Chondrocyte (in vitro differentiated cells): ENCODE measurements around the gene ALDH5A1. TPM values are rescaled to one million over a fixed set of nuclear protein-coding genes. Genes with fewer than 3 reads are reported as not detected.
A peak's percentile ranks its signal among the peaks of the same experiment; 100 is the strongest.

ENCODE experiments used
- DNase-seq: peaks from one replicate; pipeline ENCODE4 v3.0.0; 2021; ENCODE audit warnings: mixed read lengths, low spot score
- H3K27ac Mint-ChIP-seq: one replicate; pipeline ENCODE4 v1.8.0; 2021; ENCODE audit warnings: mild to moderate bottlenecking, moderate library complexity, mixed read lengths; ENCODE audit not compliant: unreplicated experiment
- H3K27me3 Mint-ChIP-seq: 2 replicates; pipeline ENCODE4 v1.8.0; 2021; ENCODE audit warnings: low read depth, mixed read lengths
- H3K36me3 Mint-ChIP-seq: 2 replicates; pipeline ENCODE4 v1.8.0; 2021; ENCODE audit warnings: low read depth, mixed read lengths
- H3K4me1 Mint-ChIP-seq: 2 replicates; pipeline ENCODE4 v1.8.0; 2021; ENCODE audit warnings: low read depth, mild to moderate bottlenecking, mixed read lengths
- H3K4me3 Mint-ChIP-seq: one replicate; pipeline ENCODE4 v1.8.0; 2021; ENCODE audit warnings: mild to moderate bottlenecking, moderate library complexity, mixed read lengths; ENCODE audit not compliant: unreplicated experiment
- H3K9me3 Mint-ChIP-seq: 2 replicates; pipeline ENCODE4 v1.8.0; 2021; ENCODE audit warnings: low read depth, mixed read lengths
- total RNA-seq: library from RNA; stranded (reverse); gene quantifications from 3 replicates; pipeline ENCODE4 v1.2.1, GENCODE V29; 2021
- TF ChIP-seq, protein P1 (sequence below): fragments of 200-600 bp; sonication (generic); IDR thresholded peaks from 2 replicates; pipeline ENCODE4 v1.5.0; 2021; ENCODE audit warnings: antibody characterized with exemption, mild to moderate bottlenecking, moderate library complexity

The ALDH5A1 gene
- total RNA-seq, 1 donor from 2014 or later: 7.2 TPM

DNA sequence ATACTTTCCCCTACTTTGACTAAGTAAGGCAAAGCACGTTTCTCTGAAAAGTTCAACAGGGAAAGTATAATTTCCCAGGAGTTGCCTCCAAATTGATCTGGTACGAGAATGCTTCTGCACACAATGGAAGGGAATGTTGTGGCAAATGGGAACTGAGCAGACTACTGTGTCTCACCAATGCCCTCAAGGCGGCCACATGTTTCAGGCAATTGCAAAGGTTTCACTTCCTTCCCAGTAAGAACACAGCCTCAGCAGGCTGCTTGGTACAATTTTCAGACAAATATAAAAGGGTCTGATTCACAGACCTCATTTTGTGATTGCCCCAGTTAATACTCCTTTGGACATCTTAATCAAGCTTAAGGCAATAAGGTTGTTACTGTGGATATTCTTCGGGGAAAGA, 80.0 kb downstream of the ALDH5A1 start:
- Mint-ChIP-seq H3K27me3 (peaks cover 4% of the 10 kb centered on the region), H3K9me3 (no peaks in the 10 kb centered on the region), H3K27ac (no peak overlapping the region), H3K4me1 (no peaks in the 10 kb centered on the region), H3K36me3 (no peaks in the 10 kb centered on the region), H3K4me3 (no peak overlapping the region)
- DNase-seq: no peak
- TF ChIP-seq, protein P1, sequence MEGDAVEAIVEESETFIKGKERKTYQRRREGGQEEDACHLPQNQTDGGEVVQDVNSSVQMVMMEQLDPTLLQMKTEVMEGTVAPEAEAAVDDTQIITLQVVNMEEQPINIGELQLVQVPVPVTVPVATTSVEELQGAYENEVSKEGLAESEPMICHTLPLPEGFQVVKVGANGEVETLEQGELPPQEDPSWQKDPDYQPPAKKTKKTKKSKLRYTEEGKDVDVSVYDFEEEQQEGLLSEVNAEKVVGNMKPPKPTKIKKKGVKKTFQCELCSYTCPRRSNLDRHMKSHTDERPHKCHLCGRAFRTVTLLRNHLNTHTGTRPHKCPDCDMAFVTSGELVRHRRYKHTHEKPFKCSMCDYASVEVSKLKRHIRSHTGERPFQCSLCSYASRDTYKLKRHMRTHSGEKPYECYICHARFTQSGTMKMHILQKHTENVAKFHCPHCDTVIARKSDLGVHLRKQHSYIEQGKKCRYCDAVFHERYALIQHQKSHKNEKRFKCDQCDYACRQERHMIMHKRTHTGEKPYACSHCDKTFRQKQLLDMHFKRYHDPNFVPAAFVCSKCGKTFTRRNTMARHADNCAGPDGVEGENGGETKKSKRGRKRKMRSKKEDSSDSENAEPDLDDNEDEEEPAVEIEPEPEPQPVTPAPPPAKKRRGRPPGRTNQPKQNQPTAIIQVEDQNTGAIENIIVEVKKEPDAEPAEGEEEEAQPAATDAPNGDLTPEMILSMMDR: no peak

DNA sequence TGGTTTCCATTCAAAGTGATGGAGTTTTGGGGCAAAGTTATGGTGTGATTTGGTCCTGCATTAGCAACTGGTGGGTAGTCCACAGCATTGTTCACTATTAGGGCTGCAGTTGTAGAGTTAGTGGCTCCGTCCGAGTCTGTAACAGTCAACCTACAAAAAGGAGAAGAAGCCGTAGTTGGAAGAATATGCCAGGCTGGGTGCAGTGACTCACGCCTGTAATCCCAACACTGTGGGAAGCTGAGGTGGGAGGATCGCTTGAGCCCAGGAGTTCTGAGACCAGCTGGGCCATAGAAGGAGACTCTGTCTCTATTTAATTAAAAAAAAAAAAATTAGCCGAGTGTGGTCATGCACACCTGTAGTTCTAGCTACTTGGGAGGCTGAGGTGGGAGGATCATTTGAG, 81.7 kb downstream of the ALDH5A1 start:
- TF ChIP-seq, protein P1: no peak
- Mint-ChIP-seq H3K4me3 (no peak overlapping the region), H3K36me3 (no peaks in the 10 kb centered on the region), H3K9me3 (no peaks in the 10 kb centered on the region), H3K4me1 (no peaks in the 10 kb centered on the region), H3K27ac (no peak overlapping the region), H3K27me3 (peaks cover 4% of the 10 kb centered on the region)
- no peak for DNase-seq

DNA sequence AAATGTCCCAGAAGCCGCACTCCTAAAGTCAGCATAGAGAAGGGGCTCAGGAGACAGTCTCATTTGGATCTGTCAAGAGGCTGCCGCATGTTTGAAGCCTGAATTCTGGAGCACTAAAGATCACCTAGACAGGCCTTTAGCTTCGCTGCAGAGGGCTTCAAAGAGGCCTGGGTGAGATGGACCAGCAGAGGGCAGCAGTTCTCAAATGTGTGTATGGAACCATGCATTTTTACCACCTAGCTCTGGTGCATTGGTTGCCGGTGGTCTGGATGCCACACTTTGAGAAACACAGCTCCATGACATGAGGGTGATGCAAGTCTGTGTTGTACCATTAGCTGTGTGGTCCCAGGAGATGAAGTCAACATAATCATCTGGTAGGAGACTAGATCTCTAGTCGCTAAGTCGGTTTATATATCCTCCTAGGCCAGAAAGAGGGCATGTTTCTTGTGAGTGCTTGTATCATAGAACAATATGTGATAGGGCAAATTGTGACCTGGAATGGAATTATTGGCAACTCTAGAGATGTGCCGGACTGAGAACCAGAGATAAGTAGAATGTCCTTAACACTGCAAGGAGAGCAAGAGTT, 86.4 kb downstream of the ALDH5A1 start:
- no peak for DNase-seq
- Mint-ChIP-seq H3K4me1 (peaks cover 14% of the 10 kb centered on the region), H3K27me3 (peaks cover 4% of the 10 kb centered on the region), H3K9me3 (no peaks in the 10 kb centered on the region), H3K27ac (no peak overlapping the region), H3K4me3 (no peak overlapping the region), H3K36me3 (no peaks in the 10 kb centered on the region)
- TF ChIP-seq, protein P1: peak; percentile 92

DNA sequence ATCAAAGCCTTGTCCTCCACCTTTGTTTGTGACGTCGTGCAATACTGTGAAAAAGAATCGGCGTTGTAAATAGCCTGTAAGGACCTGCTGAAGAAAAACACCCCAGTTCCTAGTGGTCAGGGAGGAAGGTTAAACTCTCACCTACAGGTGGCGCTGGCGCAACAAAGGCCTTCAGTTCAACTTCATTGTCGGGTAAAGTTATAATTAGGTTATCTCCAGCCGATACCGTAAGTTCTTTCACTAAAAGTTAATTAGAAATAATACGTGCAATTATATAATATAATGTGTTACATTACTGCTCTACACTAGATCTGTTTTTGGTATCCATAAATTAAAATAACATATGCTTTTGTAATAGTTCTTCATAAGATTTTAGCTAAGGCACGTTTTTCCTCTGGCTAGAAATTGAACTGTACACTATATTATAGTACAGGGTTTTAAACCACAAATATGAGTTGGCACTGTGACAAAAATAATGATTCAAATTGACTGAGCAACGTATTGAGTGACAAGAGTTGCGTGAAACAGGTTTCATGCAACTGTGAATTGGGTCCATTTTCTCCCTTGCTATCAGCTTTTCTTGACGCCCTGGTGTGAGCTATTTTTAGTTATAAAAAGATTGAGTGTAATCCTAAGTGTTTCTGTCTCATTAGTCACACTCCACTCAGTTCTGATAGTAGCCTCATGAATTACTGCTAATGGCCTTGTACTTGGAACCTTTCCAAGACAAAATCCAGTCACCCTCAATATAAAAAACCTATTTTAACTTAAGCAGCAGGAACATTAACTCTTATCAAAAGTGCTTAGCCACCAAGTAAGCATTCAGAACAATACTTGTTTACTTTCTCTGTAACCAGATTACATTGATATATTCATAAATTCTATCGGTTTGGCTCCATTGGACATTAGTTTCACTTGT, 89.0 kb downstream of the ALDH5A1 start:
- Mint-ChIP-seq H3K9me3 (no peaks in the 10 kb centered on the region), H3K27ac (peak overlapping the region; percentile 41), H3K4me1 (peaks cover 14% of the 10 kb centered on the region), H3K27me3 (peaks cover 8% of the 10 kb centered on the region), H3K36me3 (no peaks in the 10 kb centered on the region), H3K4me3 (peak overlapping the region; percentile 14)
- no peak for DNase-seq
- TF ChIP-seq, protein P1: peak; percentile 90

DNA sequence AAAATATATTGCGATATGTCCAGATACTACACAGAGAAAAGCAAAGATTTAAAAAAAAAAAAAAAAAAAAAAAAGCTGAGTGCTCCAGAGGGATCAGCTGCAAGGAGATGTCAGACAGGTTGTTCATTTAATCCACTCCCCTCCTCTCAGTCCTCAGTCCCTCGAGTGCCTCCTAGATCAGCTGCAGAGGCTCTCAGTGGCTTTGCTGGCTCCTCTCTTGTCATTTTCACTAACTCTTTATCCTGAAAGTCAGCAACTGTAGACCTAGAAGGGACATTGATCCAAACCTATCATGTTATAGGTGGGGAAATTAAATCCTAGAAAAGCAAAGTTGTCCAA, 89.6 kb downstream of the ALDH5A1 start:
- Mint-ChIP-seq H3K4me3 (no peak overlapping the region), H3K9me3 (no peaks in the 10 kb centered on the region), H3K27me3 (peaks cover 8% of the 10 kb centered on the region), H3K4me1 (peaks cover 14% of the 10 kb centered on the region), H3K36me3 (no peaks in the 10 kb centered on the region), H3K27ac (no peak overlapping the region)
- no peak for DNase-seq
- TF ChIP-seq, protein P1: no peak

Other genes starting within 250 kb of the ALDH5A1 start
- 0.15 to 0.30 TPM in 2 of 3 replicates, not detected in the other for gene DCDC2, start 136.9 kb upstream of the ALDH5A1 start, total RNA-seq
- gene MRS2, start 92.0 kb upstream of the ALDH5A1 start, total RNA-seq: 16.0 to 18.0 TPM (median 16.5 TPM) in 3 replicates
- 4.2 to 4.4 TPM (median 4.2 TPM) in 3 replicates for gene GPLD1, start 5.4 kb upstream of the ALDH5A1 start, total RNA-seq
- gene KIAA0319, start 151.2 kb downstream of the ALDH5A1 start, total RNA-seq: 0.05 to 0.07 TPM (median 0.05 TPM) in 3 replicates
- 23.4 to 32.4 TPM (median 23.8 TPM) in 3 replicates for gene TDP2, start 171.9 kb downstream of the ALDH5A1 start, total RNA-seq
- gene ACOT13, start 172.1 kb downstream of the ALDH5A1 start, total RNA-seq: 28.4 to 33.1 TPM (median 30.4 TPM) in 3 replicates
- gene C6orf62, start 224.2 kb downstream of the ALDH5A1 start, total RNA-seq: 74.0 to 91.9 TPM (median 90.2 TPM) in 3 replicates